PFSK-1 (cell line): ENCODE measurements around the gene VPS8.

ENCODE experiments used
- FOXP2 ChIP-seq: optimal IDR thresholded peaks from 2 replicates; pipeline ENCODE3; 2011; ENCODE audit warnings: borderline replicate concordance, control low read depth, inconsistent platforms; ENCODE audit not compliant: insufficient read depth; ENCODE audit errors: extremely low read length, extremely low read depth
- POLR2AphosphoS5 ChIP-seq: IDR thresholded peaks from 2 replicates; pipeline ENCODE4 v1.6.1; 2012; ENCODE audit warnings: low read depth, mild to moderate bottlenecking, control low read depth, low read length, moderate library complexity
- SIN3A ChIP-seq: IDR thresholded peaks from 2 replicates; pipeline ENCODE4 v1.6.1; 2012; ENCODE audit warnings: mild to moderate bottlenecking, low read length, moderate library complexity, borderline replicate concordance; ENCODE audit not compliant: insufficient read depth
- TAF1 ChIP-seq: IDR thresholded peaks from 2 replicates; pipeline ENCODE4 v1.6.1; 2012; ENCODE audit warnings: low read length, control low read depth, borderline replicate concordance; ENCODE audit not compliant: insufficient read depth
- TF ChIP-seq, protein P1 (sequence below), 2 experiments: IDR thresholded peaks; 2 replicates each; pipeline versions ENCODE4 v1.6.1 to v1.8.0; 2011 to 2012; ENCODE audit warnings: low read depth in 2 of 2, low read length in 2 of 2, control low read depth in 1 of 2, inconsistent platforms in 1 of 2, mild to moderate bottlenecking in 1 of 2, moderate library complexity in 1 of 2; ENCODE audit not compliant: insufficient read depth in 1 of 2

VPS8 gene

DNA sequence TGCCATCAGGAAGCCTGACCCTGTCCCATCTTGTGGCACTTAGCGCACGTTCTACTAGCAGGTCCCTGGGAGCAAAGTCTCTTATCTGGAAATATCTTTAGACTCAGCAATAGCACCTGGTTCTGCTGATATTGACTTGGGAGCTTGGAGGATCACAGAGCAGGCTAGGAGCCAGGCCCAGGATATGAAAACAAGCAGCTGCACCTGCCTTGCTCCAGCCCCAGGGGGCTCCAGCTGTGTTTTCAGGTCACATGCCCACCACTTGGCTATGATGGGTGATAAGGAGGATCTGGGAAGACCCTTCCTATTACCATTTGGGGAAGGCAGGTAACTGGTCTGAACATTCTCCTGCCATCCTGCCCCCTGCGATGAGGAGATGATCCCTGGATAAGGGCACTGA is 253.1 kb downstream of the VPS8 start:
- TF ChIP-seq FOXP2 (no peak), TAF1 (no peak), SIN3A (no peak), POLR2AphosphoS5 (no peak)
- TF ChIP-seq, protein P1, sequence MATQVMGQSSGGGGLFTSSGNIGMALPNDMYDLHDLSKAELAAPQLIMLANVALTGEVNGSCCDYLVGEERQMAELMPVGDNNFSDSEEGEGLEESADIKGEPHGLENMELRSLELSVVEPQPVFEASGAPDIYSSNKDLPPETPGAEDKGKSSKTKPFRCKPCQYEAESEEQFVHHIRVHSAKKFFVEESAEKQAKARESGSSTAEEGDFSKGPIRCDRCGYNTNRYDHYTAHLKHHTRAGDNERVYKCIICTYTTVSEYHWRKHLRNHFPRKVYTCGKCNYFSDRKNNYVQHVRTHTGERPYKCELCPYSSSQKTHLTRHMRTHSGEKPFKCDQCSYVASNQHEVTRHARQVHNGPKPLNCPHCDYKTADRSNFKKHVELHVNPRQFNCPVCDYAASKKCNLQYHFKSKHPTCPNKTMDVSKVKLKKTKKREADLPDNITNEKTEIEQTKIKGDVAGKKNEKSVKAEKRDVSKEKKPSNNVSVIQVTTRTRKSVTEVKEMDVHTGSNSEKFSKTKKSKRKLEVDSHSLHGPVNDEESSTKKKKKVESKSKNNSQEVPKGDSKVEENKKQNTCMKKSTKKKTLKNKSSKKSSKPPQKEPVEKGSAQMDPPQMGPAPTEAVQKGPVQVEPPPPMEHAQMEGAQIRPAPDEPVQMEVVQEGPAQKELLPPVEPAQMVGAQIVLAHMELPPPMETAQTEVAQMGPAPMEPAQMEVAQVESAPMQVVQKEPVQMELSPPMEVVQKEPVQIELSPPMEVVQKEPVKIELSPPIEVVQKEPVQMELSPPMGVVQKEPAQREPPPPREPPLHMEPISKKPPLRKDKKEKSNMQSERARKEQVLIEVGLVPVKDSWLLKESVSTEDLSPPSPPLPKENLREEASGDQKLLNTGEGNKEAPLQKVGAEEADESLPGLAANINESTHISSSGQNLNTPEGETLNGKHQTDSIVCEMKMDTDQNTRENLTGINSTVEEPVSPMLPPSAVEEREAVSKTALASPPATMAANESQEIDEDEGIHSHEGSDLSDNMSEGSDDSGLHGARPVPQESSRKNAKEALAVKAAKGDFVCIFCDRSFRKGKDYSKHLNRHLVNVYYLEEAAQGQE (IDR thresholded peaks at IDR 0.05; ENCODE audit: insufficient read depth in 1 of 2, low read depth in 2 of 2, low read length in 2 of 2), result no peak

- TF ChIP-seq TAF1 (no peak), SIN3A (no peak), POLR2AphosphoS5 (no peak), FOXP2 (no peak)
- TF ChIP-seq, protein P1 (IDR thresholded peaks at IDR 0.05; ENCODE audit: insufficient read depth in 1 of 2, low read depth in 2 of 2, low read length in 2 of 2), result no peak
These were observed 254.3 kb downstream of the VPS8 start for GRCh38 chr3:185066251-185066650.

GRCh38 chr3:185067173-185067572 is 255.2 kb downstream of the VPS8 start:
- TF ChIP-seq SIN3A (no peak), FOXP2 (no peak), POLR2AphosphoS5 (no peak), TAF1 (no peak)
- TF ChIP-seq, protein P1 (IDR thresholded peaks at IDR 0.05; ENCODE audit: insufficient read depth in 1 of 2, low read depth in 2 of 2, low read length in 2 of 2), result no peak

- TF ChIP-seq, protein P1 (IDR thresholded peaks at IDR 0.05; ENCODE audit: insufficient read depth in 1 of 2, low read depth in 2 of 2, low read length in 2 of 2), result no peak
- no peak for TF ChIP-seq POLR2AphosphoS5
- no peak for TF ChIP-seq TAF1
- TF ChIP-seq SIN3A, result no peak
- no peak for TF ChIP-seq FOXP2
These were observed 257.4 kb downstream of the VPS8 start for GRCh38 chr3:185069037-185070030.
